ENCODE measurements around the gene TGM6. TPM values are rescaled to one million over a fixed set of nuclear protein-coding genes. Genes with fewer than 3 reads are reported as not detected.

The TGM6 gene
- total RNA-seq, 1 donor from 2014 or later, result not detected

DNA sequence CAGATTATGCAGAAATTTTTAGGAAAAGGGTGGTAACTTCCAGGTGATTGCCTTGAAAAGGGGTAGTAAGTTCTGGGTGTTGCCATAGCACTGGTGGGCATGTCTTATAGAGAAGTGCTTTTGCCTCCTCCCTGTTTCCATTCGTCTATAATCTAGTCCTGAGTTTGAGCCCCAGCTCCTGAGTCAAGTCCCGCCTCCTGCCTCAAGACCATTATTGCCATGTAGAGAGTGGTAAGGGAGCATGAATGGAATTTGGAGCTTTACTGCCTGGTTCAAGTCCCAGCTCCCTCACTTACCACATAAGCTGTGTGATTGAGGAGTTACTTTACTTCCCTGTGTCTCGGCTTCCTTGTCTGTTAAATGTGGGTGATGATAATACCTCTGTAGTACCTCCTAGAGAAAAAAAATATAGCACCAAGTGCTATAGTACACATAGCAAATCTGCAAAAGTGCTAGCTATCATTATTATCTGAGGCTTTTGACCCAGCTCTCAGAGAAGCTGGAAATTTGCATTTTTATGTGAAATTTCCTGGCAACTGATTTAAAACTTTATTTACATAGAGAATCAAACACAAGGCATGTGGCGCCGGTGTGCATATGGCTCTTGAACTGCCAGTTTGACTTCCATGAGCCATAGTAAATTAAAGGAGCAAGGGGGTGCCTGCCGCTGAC, 36.0 kb downstream of the TGM6 start:
- no peaks in the 10 kb centered on the region for H3K4me1 Mint-ChIP-seq
- DNase-seq (ENCODE audit: low read depth, low spot score), result no peak
- H3K27ac Mint-ChIP-seq (ENCODE audit: unreplicated experiment), result no peak overlapping the region
- TF ChIP-seq, protein P1, sequence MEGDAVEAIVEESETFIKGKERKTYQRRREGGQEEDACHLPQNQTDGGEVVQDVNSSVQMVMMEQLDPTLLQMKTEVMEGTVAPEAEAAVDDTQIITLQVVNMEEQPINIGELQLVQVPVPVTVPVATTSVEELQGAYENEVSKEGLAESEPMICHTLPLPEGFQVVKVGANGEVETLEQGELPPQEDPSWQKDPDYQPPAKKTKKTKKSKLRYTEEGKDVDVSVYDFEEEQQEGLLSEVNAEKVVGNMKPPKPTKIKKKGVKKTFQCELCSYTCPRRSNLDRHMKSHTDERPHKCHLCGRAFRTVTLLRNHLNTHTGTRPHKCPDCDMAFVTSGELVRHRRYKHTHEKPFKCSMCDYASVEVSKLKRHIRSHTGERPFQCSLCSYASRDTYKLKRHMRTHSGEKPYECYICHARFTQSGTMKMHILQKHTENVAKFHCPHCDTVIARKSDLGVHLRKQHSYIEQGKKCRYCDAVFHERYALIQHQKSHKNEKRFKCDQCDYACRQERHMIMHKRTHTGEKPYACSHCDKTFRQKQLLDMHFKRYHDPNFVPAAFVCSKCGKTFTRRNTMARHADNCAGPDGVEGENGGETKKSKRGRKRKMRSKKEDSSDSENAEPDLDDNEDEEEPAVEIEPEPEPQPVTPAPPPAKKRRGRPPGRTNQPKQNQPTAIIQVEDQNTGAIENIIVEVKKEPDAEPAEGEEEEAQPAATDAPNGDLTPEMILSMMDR (conservative IDR thresholded peaks at IDR 0.05), result no peak
- no peaks in the 10 kb centered on the region for H3K36me3 Mint-ChIP-seq (ENCODE audit: low read depth)
- peaks cover 23% of the 10 kb centered on the region for H3K27me3 Mint-ChIP-seq (ENCODE audit: low read depth)
- H3K9me3 Mint-ChIP-seq, result no peaks in the 10 kb centered on the region
- H3K4me3 Mint-ChIP-seq, result no peak overlapping the region

DNA sequence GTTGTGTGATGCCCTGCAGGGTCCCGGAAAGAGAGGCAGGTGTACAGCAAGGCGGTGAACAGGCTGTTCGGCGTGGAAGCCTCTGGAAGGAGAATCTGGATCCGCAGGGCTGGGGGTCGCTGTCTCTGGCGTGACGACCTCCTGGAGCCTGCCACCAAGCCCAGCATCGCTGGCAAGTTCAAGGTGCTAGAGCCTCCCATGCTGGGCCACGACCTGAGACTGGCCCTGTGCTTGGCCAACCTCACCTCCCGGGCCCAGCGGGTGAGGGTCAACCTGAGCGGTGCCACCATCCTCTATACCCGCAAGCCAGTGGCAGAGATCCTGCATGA, 36.5 kb downstream of the TGM6 start:
- Mint-ChIP-seq H3K27me3 (ENCODE audit: low read depth) (peaks cover 21% of the 10 kb centered on the region), H3K27ac (ENCODE audit: unreplicated experiment) (no peak overlapping the region), H3K4me3 (no peak overlapping the region), H3K4me1 (no peaks in the 10 kb centered on the region), H3K9me3 (no peaks in the 10 kb centered on the region), H3K36me3 (ENCODE audit: low read depth) (no peaks in the 10 kb centered on the region)
- TF ChIP-seq, protein P1 (conservative IDR thresholded peaks at IDR 0.05), result no peak
- DNase-seq (ENCODE audit: low read depth, low spot score), result no peak

DNA sequence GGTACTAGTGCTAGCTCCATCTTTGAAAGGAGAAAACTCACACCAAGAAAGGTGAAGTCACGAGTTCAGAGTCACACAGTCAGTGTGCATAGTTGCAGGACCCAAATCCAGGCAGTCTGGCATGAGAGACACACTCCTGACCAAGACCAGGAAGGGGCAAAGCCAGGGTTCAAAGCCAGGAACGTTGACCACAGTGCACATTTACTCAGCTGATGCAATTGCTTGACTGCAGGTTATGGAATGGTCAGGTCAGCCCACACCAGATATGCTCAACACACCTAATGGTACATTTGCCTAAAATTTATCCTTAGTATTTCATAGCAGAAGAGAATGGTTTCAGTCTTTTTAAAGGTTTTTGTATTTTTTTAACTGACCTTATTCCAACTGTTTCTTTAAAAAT, 37.7 kb downstream of the TGM6 start:
- DNase-seq (ENCODE audit: low read depth, low spot score), result no peak
- TF ChIP-seq, protein P1 (conservative IDR thresholded peaks at IDR 0.05), result no peak
- Mint-ChIP-seq H3K9me3 (peaks cover under 1% of the 10 kb centered on the region), H3K4me1 (no peaks in the 10 kb centered on the region), H3K4me3 (no peak overlapping the region), H3K36me3 (ENCODE audit: low read depth) (no peaks in the 10 kb centered on the region), H3K27ac (ENCODE audit: unreplicated experiment) (no peak overlapping the region), H3K27me3 (ENCODE audit: low read depth) (peaks cover 13% of the 10 kb centered on the region)

DNA sequence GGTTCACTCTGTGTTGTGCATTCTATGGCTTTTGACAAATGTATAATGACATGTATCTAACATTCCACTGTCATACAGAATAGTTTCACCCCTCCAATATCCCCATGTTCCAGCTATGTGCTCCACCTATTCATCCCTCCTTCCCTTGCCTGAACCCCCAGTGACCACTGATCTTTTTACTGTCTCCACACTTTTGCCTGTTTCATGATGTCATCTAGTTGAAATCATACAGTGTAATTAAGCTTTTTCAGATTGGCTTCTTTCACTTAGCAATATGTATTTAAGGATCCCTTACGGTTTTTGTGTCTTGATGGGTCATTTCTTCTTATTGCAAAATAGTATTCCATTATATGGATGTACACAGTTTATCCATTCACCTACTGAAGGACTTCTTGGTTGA, 39.8 kb downstream of the TGM6 start:
- no peak overlapping the region for H3K27ac Mint-ChIP-seq (ENCODE audit: unreplicated experiment)
- no peaks in the 10 kb centered on the region for H3K36me3 Mint-ChIP-seq (ENCODE audit: low read depth)
- no peaks in the 10 kb centered on the region for H3K4me1 Mint-ChIP-seq
- no peak for DNase-seq (ENCODE audit: low read depth, low spot score)
- TF ChIP-seq, protein P1 (conservative IDR thresholded peaks at IDR 0.05), result no peak
- H3K4me3 Mint-ChIP-seq, result no peak overlapping the region
- peaks cover 3% of the 10 kb centered on the region for H3K9me3 Mint-ChIP-seq
- peaks cover 9% of the 10 kb centered on the region for H3K27me3 Mint-ChIP-seq (ENCODE audit: low read depth)

DNA sequence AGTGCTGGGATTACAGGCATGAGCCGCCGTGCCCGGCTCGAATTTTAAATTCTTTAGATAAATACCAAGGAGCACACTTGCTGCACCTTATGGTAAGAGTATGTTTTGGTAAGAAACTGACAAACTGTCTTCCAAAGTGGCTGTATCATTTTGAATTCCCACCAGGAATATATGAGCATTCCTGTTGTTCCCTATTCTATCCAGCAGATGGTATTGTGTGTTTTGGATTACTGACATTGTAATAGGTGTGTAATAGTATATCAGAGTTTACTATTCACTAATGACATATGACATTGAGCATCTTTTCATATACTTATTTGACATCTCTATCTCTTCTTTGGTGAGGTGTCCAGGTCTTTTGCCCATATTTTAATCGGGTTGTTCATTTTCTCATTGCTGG, 40.5 kb downstream of the TGM6 start:
- no peaks in the 10 kb centered on the region for H3K4me1 Mint-ChIP-seq
- H3K4me3 Mint-ChIP-seq, result no peak overlapping the region
- H3K36me3 Mint-ChIP-seq (ENCODE audit: low read depth), result no peaks in the 10 kb centered on the region
- H3K27me3 Mint-ChIP-seq (ENCODE audit: low read depth), result peaks cover 9% of the 10 kb centered on the region
- TF ChIP-seq, protein P1 (conservative IDR thresholded peaks at IDR 0.05), result no peak
- peaks cover 3% of the 10 kb centered on the region for H3K9me3 Mint-ChIP-seq
- no peak overlapping the region for H3K27ac Mint-ChIP-seq (ENCODE audit: unreplicated experiment)
- DNase-seq (ENCODE audit: low read depth, low spot score), result no peak

Measured in neural crest cell (in vitro differentiated cells).